ENCODE data around the gene FAM227B. TPM values are rescaled to one million over a fixed set of nuclear protein-coding genes. Genes with fewer than 3 reads are reported as not detected.
"Not testable (repeated sequence)": the region's sequence is repeated elsewhere in the genome, so short reads cannot be mapped to it uniquely, and the experiment has no call there.

The FAM227B gene
- total RNA-seq, 4 donors from 2014 or later, result 13.3 to 16.7 (median 15.2) TPM

- H3K4me1 ChIP-seq, result no peaks in the 10 kb centered on the region
- H3K4me3 ChIP-seq (replicated peaks in 1 of 3), result no peak overlapping the region
- WGBS, 2 donors, result 84 to 93% methylated on average over 1 of the region's 1 CpG
- TF ChIP-seq, protein P1, sequence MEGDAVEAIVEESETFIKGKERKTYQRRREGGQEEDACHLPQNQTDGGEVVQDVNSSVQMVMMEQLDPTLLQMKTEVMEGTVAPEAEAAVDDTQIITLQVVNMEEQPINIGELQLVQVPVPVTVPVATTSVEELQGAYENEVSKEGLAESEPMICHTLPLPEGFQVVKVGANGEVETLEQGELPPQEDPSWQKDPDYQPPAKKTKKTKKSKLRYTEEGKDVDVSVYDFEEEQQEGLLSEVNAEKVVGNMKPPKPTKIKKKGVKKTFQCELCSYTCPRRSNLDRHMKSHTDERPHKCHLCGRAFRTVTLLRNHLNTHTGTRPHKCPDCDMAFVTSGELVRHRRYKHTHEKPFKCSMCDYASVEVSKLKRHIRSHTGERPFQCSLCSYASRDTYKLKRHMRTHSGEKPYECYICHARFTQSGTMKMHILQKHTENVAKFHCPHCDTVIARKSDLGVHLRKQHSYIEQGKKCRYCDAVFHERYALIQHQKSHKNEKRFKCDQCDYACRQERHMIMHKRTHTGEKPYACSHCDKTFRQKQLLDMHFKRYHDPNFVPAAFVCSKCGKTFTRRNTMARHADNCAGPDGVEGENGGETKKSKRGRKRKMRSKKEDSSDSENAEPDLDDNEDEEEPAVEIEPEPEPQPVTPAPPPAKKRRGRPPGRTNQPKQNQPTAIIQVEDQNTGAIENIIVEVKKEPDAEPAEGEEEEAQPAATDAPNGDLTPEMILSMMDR (IDR thresholded peaks at IDR 0.05), result peak in 1 of 6 experiments; percentile 23
- no peak for TF ChIP-seq POLR2A (IDR thresholded peaks at IDR 0.05)
- H3K36me3 ChIP-seq, result no peaks in the 10 kb centered on the region
- no peaks in the 10 kb centered on the region for H3K9me3 ChIP-seq
- intact Hi-C loops (cut with DNase I), result no loop called here
- no peak overlapping the region for H3K27ac ChIP-seq
- DNase-seq, result no peak
- H3K27me3 ChIP-seq, result no peaks in the 10 kb centered on the region
Observed at GRCh38 chr15:49370782-49371181, 249.8 kb downstream of the FAM227B start.

GRCh38 chr15:49366496-49366895 lies 254.1 kb downstream of the FAM227B start:
- H3K27me3 ChIP-seq, result no peaks in the 10 kb centered on the region
- intact Hi-C loops (cut with DNase I), result no loop called here
- H3K4me3 ChIP-seq (replicated peaks in 1 of 3), result no peak overlapping the region
- H3K27ac ChIP-seq, result no peak overlapping the region
- TF ChIP-seq, protein P1 (IDR thresholded peaks at IDR 0.05), result no peak
- no peak for TF ChIP-seq POLR2A (IDR thresholded peaks at IDR 0.05)
- no peaks in the 10 kb centered on the region for H3K4me1 ChIP-seq
- no peaks in the 10 kb centered on the region for H3K36me3 ChIP-seq
- DNase-seq, result no peak
- H3K9me3 ChIP-seq, result no peaks in the 10 kb centered on the region
- WGBS, 2 donors, result 91 to 95% methylated on average over 18 to 22 of the region's 22 CpGs

DNA sequence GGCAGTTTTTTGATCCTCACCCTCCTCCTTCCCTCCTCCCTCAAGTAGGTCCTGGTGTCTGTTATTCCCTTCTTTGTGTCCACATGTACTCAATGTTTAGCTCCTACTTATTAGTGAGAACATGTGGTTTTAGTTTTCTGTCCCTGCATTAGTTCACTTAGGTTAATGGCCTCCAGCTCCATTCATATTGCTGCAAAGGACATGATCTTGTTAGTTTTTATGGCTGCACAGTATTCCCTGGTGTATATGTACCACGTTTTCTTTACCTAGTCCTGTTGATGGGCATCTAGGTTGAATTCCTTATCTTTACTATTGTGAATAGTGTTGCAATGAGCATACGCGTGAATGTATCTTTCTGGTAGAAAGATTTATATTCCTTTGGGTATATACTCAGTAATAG lies 259.2 kb downstream of the FAM227B start:
- H3K4me3 ChIP-seq (replicated peaks in 1 of 3), result no peak overlapping the region
- no peak overlapping the region for H3K27ac ChIP-seq
- H3K4me1 ChIP-seq, result no peaks in the 10 kb centered on the region
- intact Hi-C loops (cut with DNase I), result no loop called here
- 84 to 88% methylated on average over 3 of the region's 3 CpGs for WGBS, 2 donors
- no peaks in the 10 kb centered on the region for H3K36me3 ChIP-seq
- H3K27me3 ChIP-seq, result no peaks in the 10 kb centered on the region
- TF ChIP-seq, protein P1 (IDR thresholded peaks at IDR 0.05), result no peak
- no peak for TF ChIP-seq POLR2A (IDR thresholded peaks at IDR 0.05)
- DNase-seq, result no peak
- no peaks in the 10 kb centered on the region for H3K9me3 ChIP-seq

DNA sequence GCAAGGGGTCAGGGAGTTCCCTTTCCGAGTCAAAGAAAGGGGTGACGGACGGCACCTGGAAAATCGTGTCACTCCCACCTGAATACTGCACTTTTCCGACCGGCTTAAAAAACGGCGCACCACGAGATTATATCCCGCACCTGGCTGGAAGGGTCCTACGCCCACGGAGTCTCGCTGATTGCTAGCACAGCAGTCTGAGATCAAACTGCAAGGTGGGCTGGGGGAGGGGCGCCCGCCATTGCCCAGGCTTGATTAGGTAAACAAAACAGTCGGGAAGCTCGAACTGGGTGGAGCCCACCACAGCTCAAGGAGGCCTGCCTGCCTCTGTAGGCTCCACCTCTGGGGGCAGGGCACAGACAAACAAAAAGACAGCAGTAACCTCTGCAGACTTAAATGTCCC lies 266.2 kb downstream of the FAM227B start:
- H3K27me3 ChIP-seq; H3K27ac ChIP-seq; H3K4me1 ChIP-seq; H3K36me3 ChIP-seq; H3K4me3 ChIP-seq (replicated peaks in 1 of 3); H3K9me3 ChIP-seq; intact Hi-C loops (cut with DNase I); DNase-seq: not testable (repeated sequence)
- 86 to 98% methylated on average over 15 to 17 of the region's 17 CpGs for WGBS, 2 donors

- no peak overlapping the region for H3K27ac ChIP-seq
- no peaks in the 10 kb centered on the region for H3K27me3 ChIP-seq
- intact Hi-C loops (cut with DNase I), result no loop called here
- H3K9me3 ChIP-seq, result no peaks in the 10 kb centered on the region
- peaks cover 0 to 3% of the 10 kb centered on the region in 2 donors for H3K36me3 ChIP-seq
- DNase-seq, result no peak
- no peak overlapping the region for H3K4me3 ChIP-seq (replicated peaks in 1 of 3)
- no peak for TF ChIP-seq POLR2A (IDR thresholded peaks at IDR 0.05)
- TF ChIP-seq, protein P1 (IDR thresholded peaks at IDR 0.05), result no peak
- no peaks in the 10 kb centered on the region for H3K4me1 ChIP-seq
Observed at GRCh38 chr15:49343546-49343945, 277.1 kb downstream of the FAM227B start.

DNA sequence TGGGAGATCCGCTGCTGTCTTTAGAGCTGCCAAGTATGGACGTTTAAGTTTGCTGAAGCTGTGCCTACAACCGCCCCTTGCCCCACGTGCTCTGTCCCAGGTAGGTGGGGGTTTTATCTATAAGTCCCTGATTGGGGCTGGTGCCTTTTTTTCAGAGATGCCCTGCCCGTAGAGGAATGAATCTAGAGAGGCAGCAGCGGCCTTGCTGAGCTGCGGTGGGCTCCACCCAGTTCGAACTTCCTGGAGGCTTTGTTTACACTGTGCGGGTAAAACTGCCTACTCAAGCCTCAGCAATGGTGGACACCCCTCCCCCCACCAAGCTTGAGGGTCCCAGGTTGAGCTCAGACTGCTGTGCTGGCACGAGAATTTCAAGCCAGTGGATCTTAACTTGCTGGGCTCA lies 281.0 kb downstream of the FAM227B start:
- Histone ChIP-seq H3K27me3 (no peaks in the 10 kb centered on the region), H3K27ac (no peak overlapping the region), H3K9me3 (no peaks in the 10 kb centered on the region), H3K4me1 (no peaks in the 10 kb centered on the region), H3K4me3 (replicated peaks in 1 of 3) (no peak overlapping the region), H3K36me3 (peaks cover 0 to 3% of the 10 kb centered on the region in 2 donors)
- TF ChIP-seq, protein P1 (IDR thresholded peaks at IDR 0.05), result no peak
- no peak for TF ChIP-seq POLR2A (IDR thresholded peaks at IDR 0.05)
- 66 to 90% methylated on average over 8 to 10 of the region's 10 CpGs for WGBS, 2 donors
- DNase-seq, result no peak
- intact Hi-C loops (cut with DNase I), result no loop called here

All from thyroid gland (tissue), 4 donors.